SK-N-SH (cell line): ENCODE measurements around the gene SDR9C7. TPM values are rescaled to one million over a fixed set of nuclear protein-coding genes. Genes with fewer than 3 reads are reported as not detected.

ENCODE experiments used
- CTCF ChIA-PET: fragments of 300-600, 350-600 bp; formaldehyde crosslinking; extraction: SDS; loops from one replicate; lab custom pipeline; 2021; lab: Yijun Ruan, JAX
- POLR2A ChIA-PET: fragments of 350-600 bp; sonication (Branson Sonifier 250); formaldehyde crosslinking; extraction: SDS; loops from one replicate; lab custom pipeline; 2020; ENCODE audit warnings: antibody characterized with exemption, inconsistent platforms; lab: Yijun Ruan, JAX
- DNase-seq: peaks from one replicate; pipeline ENCODE4 v3.0.0; 2012
- H2AFZ ChIP-seq: fragments of 200-600 bp; sonication (generic); 2 replicates; pipeline ENCODE4 v1.8.1; 2016; ENCODE audit warnings: antibody characterized with exemption, mild to moderate bottlenecking, low read depth
- H3F3A ChIP-seq: fragments of 200-600 bp; sonication (generic); replicated peaks from 2 replicates; pipeline ENCODE3; 2016; ENCODE audit warnings: antibody characterized with exemption, mild to moderate bottlenecking; ENCODE audit not compliant: insufficient read depth
- H3K27ac ChIP-seq, 2 experiments: fragments of 200-500 bp in 1 of 2; fragments of 200-600 bp in 1 of 2; sonication (Bioruptor generic) in 1 of 2; sonication (generic), shearing (Covaris generic) in 1 of 2; 2 replicates each; pipeline versions ENCODE4 v1.5.1 to v1.6.1; 2014 to 2016; ENCODE audit warnings: low read depth in 2 of 2, inconsistent platforms in 1 of 2, low read length in 1 of 2, mild to moderate bottlenecking in 1 of 2, mixed read lengths in 1 of 2
- H3K27me3 ChIP-seq: fragments of 200-600 bp; sonication (generic), shearing (Covaris generic); 2 replicates; pipeline ENCODE4 v1.6.1; 2016; ENCODE audit warnings: mixed run types; ENCODE audit not compliant: insufficient read depth
- H3K36me3 ChIP-seq, 2 experiments: fragments of 200-500 bp in 1 of 2; fragments of 200-600 bp in 1 of 2; sonication (Bioruptor generic) in 1 of 2; sonication (generic) in 1 of 2; replicated peaks in 1 of 2; 2 replicates each; pipeline versions ENCODE3 to v1.5.1; 2014 to 2016; ENCODE audit warnings: low read length in 1 of 2, mild to moderate bottlenecking in 1 of 2; ENCODE audit not compliant: insufficient read depth in 2 of 2, control insufficient read depth in 1 of 2
- H3K4me1 ChIP-seq, 2 experiments: fragments of 200-500 bp in 1 of 2; fragments of 200-600 bp in 1 of 2; sonication (Bioruptor generic) in 1 of 2; sonication (generic), shearing (Covaris generic) in 1 of 2; 2 replicates each; pipeline versions ENCODE4 v1.5.1 to v1.6.1; 2014 to 2016; ENCODE audit warnings: low read depth in 1 of 2, low read length in 1 of 2, mixed run types in 1 of 2; ENCODE audit not compliant: insufficient read depth in 2 of 2, control insufficient read depth in 1 of 2
- H3K4me2 ChIP-seq: fragments of 200-600 bp; sonication (generic), shearing (Covaris generic); 2 replicates; pipeline ENCODE4 v1.6.1; 2017; ENCODE audit warnings: mixed run types
- H3K4me3 ChIP-seq, 2 experiments: fragments of 200-500 bp in 1 of 2; fragments of 200-600 bp in 1 of 2; sonication (Bioruptor generic) in 1 of 2; sonication (generic), shearing (Covaris generic) in 1 of 2; 2 replicates each; pipeline versions ENCODE4 v1.5.1 to v1.8.1; 2014 to 2016; ENCODE audit warnings: low read depth in 2 of 2, inconsistent platforms in 1 of 2, low read length in 1 of 2, mild to moderate bottlenecking in 1 of 2, mixed read lengths in 1 of 2, moderate library complexity in 1 of 2
- H3K79me2 ChIP-seq: fragments of 200-600 bp; sonication (generic); 2 replicates; pipeline ENCODE4 v1.8.1; 2017; ENCODE audit warnings: mild to moderate bottlenecking; ENCODE audit not compliant: insufficient read depth
- H3K9ac ChIP-seq: fragments of 200-600 bp; sonication (generic); 2 replicates; pipeline ENCODE4 v1.6.1; 2017; ENCODE audit warnings: mixed run types
- H3K9me2 ChIP-seq: fragments of 200-600 bp; sonication (generic); 2 replicates; pipeline ENCODE4 v1.6.1; 2017; ENCODE audit warnings: mixed run types
- H3K9me3 ChIP-seq: fragments of 200-600 bp; sonication (generic); 2 replicates; pipeline ENCODE4 v1.6.1; 2017; ENCODE audit warnings: mixed run types, mild to moderate bottlenecking, moderate library complexity
- H4K20me1 ChIP-seq: fragments of 200-600 bp; sonication (generic); 2 replicates; pipeline ENCODE4 v1.6.1; 2017; ENCODE audit warnings: mild to moderate bottlenecking, mixed run types; ENCODE audit not compliant: insufficient read depth
- ELF1 ChIP-seq: IDR thresholded peaks from 2 replicates; pipeline ENCODE4 v1.4.0; 2012
- EP300 ChIP-seq, 2 experiments: IDR thresholded peaks; 2 replicates each; pipeline versions ENCODE4 v1.4.0 to v1.6.1; 2012; ENCODE audit warnings: borderline replicate concordance in 1 of 2, low read depth in 1 of 2, low read length in 1 of 2
- EZH2phosphoT487 ChIP-seq: fragments of 200-600 bp; sonication (generic); IDR thresholded peaks from 2 replicates; pipeline ENCODE4 v1.6.1; 2017; ENCODE audit warnings: low read depth, mixed run types, mild to moderate bottlenecking, antibody characterized with exemption, moderate library complexity, borderline replicate concordance
- FOSL2 ChIP-seq: IDR thresholded peaks from 2 replicates; pipeline ENCODE4 v1.4.0; 2012; ENCODE audit warnings: low read depth, mild to moderate bottlenecking, moderate library complexity, borderline replicate concordance
- FOXJ3 ChIP-seq: sonication (generic); formaldehyde crosslinking; IDR thresholded peaks from 2 replicates; pipeline ENCODE4 v1.5.1; 2020; ENCODE audit warnings: mild to moderate bottlenecking, missing genetic modification reagents
- FOXM1 ChIP-seq: IDR thresholded peaks from 2 replicates; pipeline ENCODE4 v1.4.0; 2012; ENCODE audit warnings: low read depth, mild to moderate bottlenecking
- GATA2 ChIP-seq: sonication (generic); formaldehyde crosslinking; IDR thresholded peaks from 2 replicates; pipeline ENCODE4 v1.5.0; 2020; ENCODE audit warnings: mild to moderate bottlenecking, missing genetic modification reagents
- MEF2A ChIP-seq: IDR thresholded peaks from 2 replicates; pipeline ENCODE4 v1.4.0; 2012; ENCODE audit warnings: low read depth, borderline replicate concordance
- NFIC ChIP-seq: IDR thresholded peaks from 2 replicates; pipeline ENCODE4 v1.4.0; 2012; ENCODE audit warnings: borderline replicate concordance
- NRF1 ChIP-seq: IDR thresholded peaks from 2 replicates; pipeline ENCODE4 v1.6.1; 2012; ENCODE audit warnings: low read depth, mild to moderate bottlenecking, low read length
- RAD21 ChIP-seq: IDR thresholded peaks from 2 replicates; pipeline ENCODE4 v1.6.1; 2012; ENCODE audit warnings: mild to moderate bottlenecking, low read length
- RXRA ChIP-seq: IDR thresholded peaks from 2 replicates; pipeline ENCODE4 v1.4.0; 2012; ENCODE audit warnings: low read depth, mild to moderate bottlenecking, borderline replicate concordance
- SIN3A ChIP-seq: IDR thresholded peaks from 2 replicates; pipeline ENCODE4 v1.6.1; 2012; ENCODE audit warnings: low read depth, mild to moderate bottlenecking, low read length, moderate library complexity, borderline replicate concordance
- SMC3 ChIP-seq: IDR thresholded peaks from 2 replicates; pipeline ENCODE4 v1.6.1; 2012; ENCODE audit warnings: low read depth, low read length, improper control_type of control experiment
- TCF12 ChIP-seq: IDR thresholded peaks from 2 replicates; pipeline ENCODE4 v1.4.0; 2012
- TEAD4 ChIP-seq: IDR thresholded peaks from 2 replicates; pipeline ENCODE4 v1.4.0; 2012; ENCODE audit warnings: mild to moderate bottlenecking, borderline replicate concordance; ENCODE audit not compliant: insufficient read depth
- WGBS: methylation state at CpG from one replicate; pipeline ENCODE4 v1.1.6; 2017; ENCODE audit warnings: low lambda C conversion rate; 5-methylcytosine and 5-hydroxymethylcytosine counted together
- polyA plus RNA-seq, 3 experiments: library from polyadenylated mRNA; depleted of rRNA; stranded (reverse); fragments of >200 nt; gene quantifications; 2 replicates each; pipeline ENCODE4 v1.2.3, GENCODE V29; 2012
- TF ChIP-seq, protein P1 (sequence below): IDR thresholded peaks from 2 replicates; pipeline ENCODE4 v1.4.0; 2012; ENCODE audit warnings: low read depth, borderline replicate concordance
- TF ChIP-seq, protein P2 (sequence below): IDR thresholded peaks from 2 replicates; pipeline ENCODE4; 2012
- TF ChIP-seq, protein P3 (sequence below): fragments of 200-600 bp; sonication (generic); IDR thresholded peaks from 2 replicates; pipeline ENCODE4 v1.6.1; 2017; ENCODE audit warnings: antibody characterized with exemption, mild to moderate bottlenecking, moderate library complexity

Gene SDR9C7
- polyA plus RNA-seq, 1 of the 3 experiments (the other 2 are of a cell fraction), result not detected

DNA sequence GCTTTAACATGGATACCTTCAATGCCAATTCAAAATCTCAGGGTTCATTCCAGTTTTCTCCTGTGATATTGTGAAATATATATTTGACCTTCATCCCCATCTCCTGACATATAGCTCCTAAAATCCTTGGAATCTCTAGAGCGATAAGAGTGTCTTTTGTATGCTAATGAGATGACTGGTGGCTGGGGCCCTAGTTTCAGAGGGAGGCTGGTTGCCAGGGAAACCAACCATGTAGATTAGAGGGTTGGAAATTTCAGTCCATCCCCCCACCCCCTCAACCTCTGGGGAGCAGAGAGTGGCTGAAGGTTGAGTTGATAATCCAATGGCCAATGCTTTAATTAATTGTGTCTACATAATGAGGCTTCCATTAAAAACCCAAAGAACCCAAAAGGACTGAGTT lies 59.4 kb downstream of the SDR9C7 start:
- H3F3A ChIP-seq, result no peaks in the 10 kb centered on the region
- no peak overlapping the region for H3K4me2 ChIP-seq
- no peaks in the 10 kb centered on the region for H4K20me1 ChIP-seq
- H3K27ac ChIP-seq, result no peak overlapping the region
- no peaks in the 10 kb centered on the region for H3K4me1 ChIP-seq
- H3K27me3 ChIP-seq, result no peaks in the 10 kb centered on the region
- TF ChIP-seq EP300 (IDR thresholded peaks at IDR 0.05; ENCODE audit: borderline replicate concordance in 1 of 2, low read depth in 1 of 2, low read length in 1 of 2) (no peak), EZH2phosphoT487 (no peak), FOXM1 (no peak), TCF12 (no peak), FOSL2 (no peak), NFIC (no peak), RXRA (no peak), SIN3A (no peak), SMC3 (no peak), ELF1 (no peak), TEAD4 (no peak), MEF2A (no peak), FOXJ3 (CRISPR knock-in tag) (no peak), RAD21 (no peak), NRF1 (no peak), GATA2 (CRISPR knock-in tag) (no peak)
- TF ChIP-seq, protein P1, sequence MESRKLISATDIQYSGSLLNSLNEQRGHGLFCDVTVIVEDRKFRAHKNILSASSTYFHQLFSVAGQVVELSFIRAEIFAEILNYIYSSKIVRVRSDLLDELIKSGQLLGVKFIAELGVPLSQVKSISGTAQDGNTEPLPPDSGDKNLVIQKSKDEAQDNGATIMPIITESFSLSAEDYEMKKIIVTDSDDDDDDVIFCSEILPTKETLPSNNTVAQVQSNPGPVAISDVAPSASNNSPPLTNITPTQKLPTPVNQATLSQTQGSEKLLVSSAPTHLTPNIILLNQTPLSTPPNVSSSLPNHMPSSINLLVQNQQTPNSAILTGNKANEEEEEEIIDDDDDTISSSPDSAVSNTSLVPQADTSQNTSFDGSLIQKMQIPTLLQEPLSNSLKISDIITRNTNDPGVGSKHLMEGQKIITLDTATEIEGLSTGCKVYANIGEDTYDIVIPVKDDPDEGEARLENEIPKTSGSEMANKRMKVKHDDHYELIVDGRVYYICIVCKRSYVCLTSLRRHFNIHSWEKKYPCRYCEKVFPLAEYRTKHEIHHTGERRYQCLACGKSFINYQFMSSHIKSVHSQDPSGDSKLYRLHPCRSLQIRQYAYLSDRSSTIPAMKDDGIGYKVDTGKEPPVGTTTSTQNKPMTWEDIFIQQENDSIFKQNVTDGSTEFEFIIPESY, result no peak
- TF ChIP-seq, protein P2, sequence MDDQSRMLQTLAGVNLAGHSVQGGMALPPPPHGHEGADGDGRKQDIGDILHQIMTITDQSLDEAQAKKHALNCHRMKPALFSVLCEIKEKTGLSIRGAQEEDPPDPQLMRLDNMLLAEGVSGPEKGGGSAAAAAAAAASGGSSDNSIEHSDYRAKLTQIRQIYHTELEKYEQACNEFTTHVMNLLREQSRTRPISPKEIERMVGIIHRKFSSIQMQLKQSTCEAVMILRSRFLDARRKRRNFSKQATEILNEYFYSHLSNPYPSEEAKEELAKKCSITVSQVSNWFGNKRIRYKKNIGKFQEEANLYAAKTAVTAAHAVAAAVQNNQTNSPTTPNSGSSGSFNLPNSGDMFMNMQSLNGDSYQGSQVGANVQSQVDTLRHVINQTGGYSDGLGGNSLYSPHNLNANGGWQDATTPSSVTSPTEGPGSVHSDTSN, result no peak
- TF ChIP-seq, protein P3, sequence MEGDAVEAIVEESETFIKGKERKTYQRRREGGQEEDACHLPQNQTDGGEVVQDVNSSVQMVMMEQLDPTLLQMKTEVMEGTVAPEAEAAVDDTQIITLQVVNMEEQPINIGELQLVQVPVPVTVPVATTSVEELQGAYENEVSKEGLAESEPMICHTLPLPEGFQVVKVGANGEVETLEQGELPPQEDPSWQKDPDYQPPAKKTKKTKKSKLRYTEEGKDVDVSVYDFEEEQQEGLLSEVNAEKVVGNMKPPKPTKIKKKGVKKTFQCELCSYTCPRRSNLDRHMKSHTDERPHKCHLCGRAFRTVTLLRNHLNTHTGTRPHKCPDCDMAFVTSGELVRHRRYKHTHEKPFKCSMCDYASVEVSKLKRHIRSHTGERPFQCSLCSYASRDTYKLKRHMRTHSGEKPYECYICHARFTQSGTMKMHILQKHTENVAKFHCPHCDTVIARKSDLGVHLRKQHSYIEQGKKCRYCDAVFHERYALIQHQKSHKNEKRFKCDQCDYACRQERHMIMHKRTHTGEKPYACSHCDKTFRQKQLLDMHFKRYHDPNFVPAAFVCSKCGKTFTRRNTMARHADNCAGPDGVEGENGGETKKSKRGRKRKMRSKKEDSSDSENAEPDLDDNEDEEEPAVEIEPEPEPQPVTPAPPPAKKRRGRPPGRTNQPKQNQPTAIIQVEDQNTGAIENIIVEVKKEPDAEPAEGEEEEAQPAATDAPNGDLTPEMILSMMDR, result no peak
- POLR2A ChIA-PET, result no interaction called here
- CTCF ChIA-PET, result interaction anchor here (1.1 kb wide), 1 partner anchor 42 kb away, joined by 3 read pairs; no protein-coding TSS in a partner anchor
- WGBS, result 0% methylated on average over 1 of the region's 1 CpG
- no peak overlapping the region for H3K4me3 ChIP-seq
- H3K9ac ChIP-seq, result no peak overlapping the region
- no peaks in the 10 kb centered on the region for H3K36me3 ChIP-seq
- DNase-seq, result no peak
- no peak overlapping the region for H2AFZ ChIP-seq
- H3K9me3 ChIP-seq, result no peaks in the 10 kb centered on the region
- no peaks in the 10 kb centered on the region for H3K79me2 ChIP-seq
- no peaks in the 10 kb centered on the region for H3K9me2 ChIP-seq
